HG03460 (cell line): Measurements from ENCODE around the gene MPL.

Experiments used
- ATAC-seq: cut with Tn5 transposase; IDR thresholded peaks from one replicate; pipeline ENCODE4 v1.9.1; 2021; ENCODE audit not compliant: unreplicated experiment

MPL gene

GRCh38 chr1:43351421-43352350 lies 14.1 kb downstream of the MPL start:
- no peak for ATAC-seq

GRCh38 chr1:43352351-43352705 lies 14.7 kb downstream of the MPL start:
- ATAC-seq: no peak

GRCh38 chr1:43352881-43353280 lies 15.3 kb downstream of the MPL start:
- ATAC-seq: no peak

- ATAC-seq: no peak
Measured at GRCh38 chr1:43354471-43354870, 16.9 kb downstream of the MPL start.

GRCh38 chr1:43354936-43355335 lies 17.3 kb downstream of the MPL start:
- no peak for ATAC-seq

- no peak for ATAC-seq
Measured at GRCh38 chr1:43357251-43357650, 19.6 kb downstream of the MPL start.

- ATAC-seq: no peak
Measured at GRCh38 chr1:43358121-43358745, 20.6 kb downstream of the MPL start.

- ATAC-seq: peak; percentile 96
Measured at GRCh38 chr1:43358746-43359693, 21.4 kb downstream of the MPL start, which contains the start of gene CDC20. Gene CDC20, plus strand, starts transcription at chr1:43358981. Its CDS starts 235 bp downstream, at chr1:43359216.

- no peak for ATAC-seq
Measured at GRCh38 chr1:43359696-43360095, 22.1 kb downstream of the MPL start.

GRCh38 chr1:43360616-43361015 lies 23.0 kb downstream of the MPL start:
- no peak for ATAC-seq

- no peak for ATAC-seq
Measured at GRCh38 chr1:43363283-43363934, 25.8 kb downstream of the MPL start.

- ATAC-seq: no peak
Measured at GRCh38 chr1:43363935-43364525, 26.4 kb downstream of the MPL start.

- ATAC-seq: no peak
Measured at GRCh38 chr1:43365678-43366077, 28.1 kb downstream of the MPL start.

GRCh38 chr1:43366179-43366578 lies 28.6 kb downstream of the MPL start:
- no peak for ATAC-seq

- ATAC-seq: no peak
Measured at GRCh38 chr1:43366601-43367025, 29.0 kb downstream of the MPL start.

- peak; percentile 32 for ATAC-seq
Measured at GRCh38 chr1:43367026-43367903, 29.6 kb downstream of the MPL start.

- peak; percentile 69 for ATAC-seq
Measured at GRCh38 chr1:43367904-43368645, 30.5 kb downstream of the MPL start, which contains the start of gene ELOVL1. Gene ELOVL1, minus strand, starts transcription at chr1:43368011. Its CDS starts 2,402 bp downstream, at chr1:43365609.

- ATAC-seq: no peak
Measured at GRCh38 chr1:43368646-43369020, 31.0 kb downstream of the MPL start.
